ENCODE measurements around the gene HMX3.
"Not testable (repeated sequence)": the region's sequence is repeated elsewhere in the genome, so short reads cannot be mapped to it uniquely, and the experiment has no call there.

HMX3 gene

GRCh38 chr10:123149162-123149567 lies 13.4 kb downstream of the HMX3 start:
- DNase-seq, result no peak

GRCh38 chr10:123149568-123150270 lies 13.9 kb downstream of the HMX3 start:
- DNase-seq, result no peak

- no peak for DNase-seq
Observed at GRCh38 chr10:123150271-123150985, 14.7 kb downstream of the HMX3 start.

GRCh38 chr10:123150986-123151736 lies 15.4 kb downstream of the HMX3 start:
- no peak for DNase-seq

- no peak for DNase-seq
Observed at GRCh38 chr10:123151737-123152135, 16.0 kb downstream of the HMX3 start.

GRCh38 chr10:123153486-123154091 lies 17.8 kb downstream of the HMX3 start:
- no peak for DNase-seq

GRCh38 chr10:123154092-123154710 lies 18.4 kb downstream of the HMX3 start, which contains the start of gene BUB3:
TSS of gene BUB3 (plus strand) at chr10:123154402. CDS start at chr10:123154918, 516 bp downstream.
- DNase-seq, result peak; percentile 90

- peak; percentile 21 for DNase-seq
Observed at GRCh38 chr10:123154711-123155505, 19.1 kb downstream of the HMX3 start.

- DNase-seq, result no peak
Observed at GRCh38 chr10:123156078-123156477, 20.3 kb downstream of the HMX3 start.

GRCh38 chr10:123157210-123157609 lies 21.4 kb downstream of the HMX3 start:
- DNase-seq, result no peak

- no peak for DNase-seq
Observed at GRCh38 chr10:123158682-123159081, 22.9 kb downstream of the HMX3 start.

GRCh38 chr10:123160311-123160980 lies 24.7 kb downstream of the HMX3 start:
- no peak for DNase-seq

GRCh38 chr10:123164319-123164718 lies 28.5 kb downstream of the HMX3 start:
- no peak for DNase-seq

- no peak for DNase-seq
Observed at GRCh38 chr10:123165445-123166072, 29.8 kb downstream of the HMX3 start.

- DNase-seq, result no peak
Observed at GRCh38 chr10:123166618-123167017, 30.8 kb downstream of the HMX3 start.

GRCh38 chr10:123170961-123171360 lies 35.2 kb downstream of the HMX3 start:
- DNase-seq, result no peak

GRCh38 chr10:123171616-123172015 lies 35.8 kb downstream of the HMX3 start:
- not testable (repeated sequence) for DNase-seq

- no peak for DNase-seq
Observed at GRCh38 chr10:123175389-123176387, 39.9 kb downstream of the HMX3 start.

GRCh38 chr10:123178390-123178789 lies 42.6 kb downstream of the HMX3 start:
- DNase-seq, result not testable (repeated sequence)

Data from NCI-H2171 (cell line).